ENCODE measurements around the gene RASD1.
"Not testable (repeated sequence)": the region's sequence is repeated elsewhere in the genome, so short reads cannot be mapped to it uniquely, and the experiment has no call there.

DNA sequence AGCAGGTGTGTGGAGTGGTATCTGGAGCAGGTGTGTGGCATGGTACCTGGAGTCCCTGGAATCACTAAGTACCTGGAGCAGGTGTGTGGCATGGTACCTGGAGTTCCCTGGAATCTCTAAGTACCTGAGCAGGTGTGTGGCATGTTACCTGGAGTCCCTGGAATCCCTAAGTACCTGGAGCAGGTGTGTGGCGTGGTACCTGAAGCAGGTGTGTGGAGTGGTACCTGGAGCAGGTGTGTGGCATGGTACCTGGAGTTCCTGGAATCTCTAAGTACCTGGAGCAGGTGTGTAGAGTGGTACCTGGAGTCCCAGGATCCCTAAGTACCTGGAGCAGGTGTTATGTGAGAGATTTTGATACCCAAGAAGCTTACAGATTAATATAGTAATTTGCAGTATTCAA, 41.5 kb downstream of the RASD1 start:
- not testable (repeated sequence) for TF ChIP-seq EZH2 (IDR thresholded peaks at IDR 0.05; ENCODE audit: low read length, unreplicated experiment); EZH2phosphoT487 (IDR thresholded peaks at IDR 0.05; ENCODE audit: borderline replicate concordance, low read length)
- TF ChIP-seq, protein P1, sequence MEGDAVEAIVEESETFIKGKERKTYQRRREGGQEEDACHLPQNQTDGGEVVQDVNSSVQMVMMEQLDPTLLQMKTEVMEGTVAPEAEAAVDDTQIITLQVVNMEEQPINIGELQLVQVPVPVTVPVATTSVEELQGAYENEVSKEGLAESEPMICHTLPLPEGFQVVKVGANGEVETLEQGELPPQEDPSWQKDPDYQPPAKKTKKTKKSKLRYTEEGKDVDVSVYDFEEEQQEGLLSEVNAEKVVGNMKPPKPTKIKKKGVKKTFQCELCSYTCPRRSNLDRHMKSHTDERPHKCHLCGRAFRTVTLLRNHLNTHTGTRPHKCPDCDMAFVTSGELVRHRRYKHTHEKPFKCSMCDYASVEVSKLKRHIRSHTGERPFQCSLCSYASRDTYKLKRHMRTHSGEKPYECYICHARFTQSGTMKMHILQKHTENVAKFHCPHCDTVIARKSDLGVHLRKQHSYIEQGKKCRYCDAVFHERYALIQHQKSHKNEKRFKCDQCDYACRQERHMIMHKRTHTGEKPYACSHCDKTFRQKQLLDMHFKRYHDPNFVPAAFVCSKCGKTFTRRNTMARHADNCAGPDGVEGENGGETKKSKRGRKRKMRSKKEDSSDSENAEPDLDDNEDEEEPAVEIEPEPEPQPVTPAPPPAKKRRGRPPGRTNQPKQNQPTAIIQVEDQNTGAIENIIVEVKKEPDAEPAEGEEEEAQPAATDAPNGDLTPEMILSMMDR (conservative IDR thresholded peaks at IDR 0.05; ENCODE audit: low read depth, low read length), result not testable (repeated sequence)
